Coronary artery (tissue), 2 donors: Measurements from ENCODE around the gene ERC2.

Experiments
- DNase-seq: peaks from one replicate; pipeline ENCODE4 v3.0.0-alpha.2; 2017; ENCODE audit warnings: low spot score
- H3K27ac ChIP-seq, 2 donors: fragments of 200-600 bp; sonication (generic); one replicate each; pipeline ENCODE4 v1.5.1; 2016 to 2019
- H3K4me3 ChIP-seq: fragments of 200-600 bp; sonication (generic); 2 replicates; pipeline ENCODE4 v1.5.1; 2016; ENCODE audit warnings: mild to moderate bottlenecking, moderate library complexity
- TF ChIP-seq, protein P1 (sequence below): fragments of 200-600 bp; sonication (generic); IDR thresholded peaks from one replicate; pipeline ENCODE4 v1.5.1; 2019; ENCODE audit warnings: antibody characterized with exemption

The ERC2 gene

DNA sequence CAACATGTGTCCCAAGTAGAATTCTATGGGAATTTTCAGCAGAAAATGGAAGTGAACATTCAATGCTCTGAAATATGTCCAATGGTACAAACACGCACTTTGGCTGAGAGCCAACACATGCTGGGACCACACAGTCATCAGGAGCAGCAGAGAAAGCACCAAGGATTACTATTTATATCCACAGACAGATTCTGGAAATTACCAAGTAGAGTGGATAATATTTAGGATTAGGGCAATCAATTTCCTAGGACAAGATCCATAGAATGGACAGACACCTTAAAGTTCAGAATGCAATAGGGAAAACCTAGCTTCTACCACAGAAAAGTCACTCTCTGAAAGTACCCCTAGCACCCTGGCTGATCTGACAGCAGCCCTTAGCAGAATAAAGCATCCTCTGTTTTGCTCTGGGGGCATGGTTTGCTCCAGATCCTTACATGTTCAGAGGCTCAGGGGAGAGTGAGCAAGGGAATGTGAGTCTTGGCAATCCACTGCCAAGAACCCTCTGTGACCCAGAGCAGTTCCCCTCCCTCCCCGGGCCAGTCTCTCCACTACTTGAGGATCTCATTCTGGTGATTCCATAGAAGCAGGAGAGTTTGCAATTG, 775.2 kb downstream of the ERC2 start:
- Histone ChIP-seq H3K27ac (no peak overlapping the region), H3K4me3 (no peak overlapping the region)
- DNase-seq: no peak
- TF ChIP-seq, protein P1, sequence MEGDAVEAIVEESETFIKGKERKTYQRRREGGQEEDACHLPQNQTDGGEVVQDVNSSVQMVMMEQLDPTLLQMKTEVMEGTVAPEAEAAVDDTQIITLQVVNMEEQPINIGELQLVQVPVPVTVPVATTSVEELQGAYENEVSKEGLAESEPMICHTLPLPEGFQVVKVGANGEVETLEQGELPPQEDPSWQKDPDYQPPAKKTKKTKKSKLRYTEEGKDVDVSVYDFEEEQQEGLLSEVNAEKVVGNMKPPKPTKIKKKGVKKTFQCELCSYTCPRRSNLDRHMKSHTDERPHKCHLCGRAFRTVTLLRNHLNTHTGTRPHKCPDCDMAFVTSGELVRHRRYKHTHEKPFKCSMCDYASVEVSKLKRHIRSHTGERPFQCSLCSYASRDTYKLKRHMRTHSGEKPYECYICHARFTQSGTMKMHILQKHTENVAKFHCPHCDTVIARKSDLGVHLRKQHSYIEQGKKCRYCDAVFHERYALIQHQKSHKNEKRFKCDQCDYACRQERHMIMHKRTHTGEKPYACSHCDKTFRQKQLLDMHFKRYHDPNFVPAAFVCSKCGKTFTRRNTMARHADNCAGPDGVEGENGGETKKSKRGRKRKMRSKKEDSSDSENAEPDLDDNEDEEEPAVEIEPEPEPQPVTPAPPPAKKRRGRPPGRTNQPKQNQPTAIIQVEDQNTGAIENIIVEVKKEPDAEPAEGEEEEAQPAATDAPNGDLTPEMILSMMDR: no peak

DNA sequence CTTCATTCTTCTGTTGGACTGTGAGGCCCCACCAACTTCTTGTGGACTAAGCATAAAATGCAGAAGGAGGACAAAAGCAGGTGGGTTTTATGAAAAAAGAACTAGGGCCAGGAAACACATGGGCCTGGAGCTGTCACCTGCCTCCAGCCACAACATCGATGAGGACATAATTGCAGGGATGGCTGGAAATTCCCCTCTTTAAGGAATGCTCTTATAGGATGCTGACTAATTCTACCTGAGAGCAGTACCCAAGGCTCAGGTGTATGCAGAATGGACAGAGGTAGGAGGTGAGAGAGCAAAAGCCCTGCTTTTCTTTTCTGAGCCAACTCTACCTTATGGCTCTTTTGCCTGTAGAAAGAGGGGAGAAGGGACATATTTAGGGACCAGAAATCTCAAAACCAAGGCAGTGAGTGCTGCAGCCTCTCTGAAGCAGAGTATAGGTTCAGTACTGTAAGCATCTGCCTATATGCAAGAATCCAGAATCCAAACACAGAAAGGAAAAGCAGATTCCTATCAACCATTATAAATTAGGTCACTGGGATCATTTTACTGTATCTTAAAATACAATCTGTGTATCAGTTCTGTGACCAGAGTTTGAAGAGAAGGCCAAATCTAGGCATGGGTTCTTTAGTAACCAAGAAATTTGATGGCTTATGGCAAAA, 775.8 kb downstream of the ERC2 start:
- H3K27ac ChIP-seq: no peak overlapping the region
- TF ChIP-seq, protein P1: no peak
- no peak for DNase-seq
- no peak overlapping the region for H3K4me3 ChIP-seq

- no peak for DNase-seq
- H3K27ac ChIP-seq: no peak overlapping the region
- TF ChIP-seq, protein P1: no peak
- no peak overlapping the region for H3K4me3 ChIP-seq
Measured at GRCh38 chr3:55691141-55691540, 777.1 kb downstream of the ERC2 start.

- no peak overlapping the region for H3K27ac ChIP-seq
- TF ChIP-seq, protein P1: no peak
- no peak for DNase-seq
- no peak overlapping the region for H3K4me3 ChIP-seq
Measured at GRCh38 chr3:55690726-55691125, 777.5 kb downstream of the ERC2 start.

- H3K27ac ChIP-seq: no peak overlapping the region
- no peak for DNase-seq
- H3K4me3 ChIP-seq: no peak overlapping the region
- TF ChIP-seq, protein P1: no peak
Measured at GRCh38 chr3:55690177-55690576, 778.1 kb downstream of the ERC2 start.

DNA sequence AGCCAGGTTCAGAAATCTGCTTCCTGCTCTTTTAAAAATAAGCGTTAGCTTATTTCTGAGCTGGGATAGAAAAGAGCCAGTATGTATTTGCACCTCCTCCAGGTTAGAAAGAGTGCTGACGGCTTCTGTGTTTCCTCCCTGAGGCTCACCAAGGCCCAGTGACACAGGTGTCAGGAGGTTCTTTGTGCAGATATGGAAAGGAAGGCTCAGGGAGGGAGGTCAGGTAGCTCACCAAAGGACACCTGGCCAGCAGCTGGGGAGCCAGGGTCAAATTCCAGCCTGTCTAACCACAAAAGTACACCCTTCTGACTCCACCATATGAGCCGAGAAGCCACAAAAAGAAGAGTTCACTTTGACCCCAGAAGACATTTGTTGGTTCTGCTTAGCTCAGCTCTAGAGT, 780.1 kb downstream of the ERC2 start:
- Histone ChIP-seq H3K27ac (no peak overlapping the region), H3K4me3 (no peak overlapping the region)
- TF ChIP-seq, protein P1: no peak
- no peak for DNase-seq

- DNase-seq: no peak
- TF ChIP-seq, protein P1: no peak
- Histone ChIP-seq H3K27ac (no peak overlapping the region), H3K4me3 (no peak overlapping the region)
Measured at GRCh38 chr3:55687526-55687925, 780.7 kb downstream of the ERC2 start.
